HL-60 (cell line): Measurements from ENCODE around the gene EFCC1.

Source experiments
- CTCF ChIP-seq: IDR thresholded peaks from one replicate; pipeline ENCODE4 v1.5.1; 2011; ENCODE audit warnings: low read length, control low read depth, inconsistent platforms; ENCODE audit not compliant: insufficient read depth
- GABPA ChIP-seq: IDR thresholded peaks from 2 replicates; pipeline ENCODE4 v1.6.1; 2012; ENCODE audit warnings: low read depth
- POLR2AphosphoS5 ChIP-seq: IDR thresholded peaks from 2 replicates; pipeline ENCODE4 v1.6.1; 2012; ENCODE audit warnings: low read depth
- REST ChIP-seq: IDR thresholded peaks from 2 replicates; pipeline ENCODE4 v1.6.1; 2012; ENCODE audit warnings: low read depth; ENCODE audit not compliant: insufficient replicate concordance
- SPI1 ChIP-seq: IDR thresholded peaks from 2 replicates; pipeline ENCODE4 v1.6.1; 2012; ENCODE audit warnings: low read depth, mild to moderate bottlenecking, borderline replicate concordance

GRCh38 chr3:129082026-129082425, 80.9 kb downstream of the EFCC1 start:
- TF ChIP-seq CTCF (no peak), POLR2AphosphoS5 (no peak), REST (no peak), GABPA (no peak), SPI1 (no peak)
